Lung (tissue), 12 donors: ENCODE measurements around the gene ODAD2. TPM values are rescaled to one million over a fixed set of nuclear protein-coding genes. Genes with fewer than 3 reads are reported as not detected.
A peak's percentile ranks its signal among the peaks of the same experiment; 100 is the strongest.

Experiments used
- ATAC-seq: fragments of 200-7000 bp; cut with Tn5 transposase; one replicate; pipeline ENCODE4 v1.9.1; 2020; ENCODE audit warnings: moderate number of reproducible peaks; ENCODE audit not compliant: insufficient read depth, low FRiP score
- DNase-seq, 3 donors: peaks; one replicate each; pipeline ENCODE4 v3.0.0-alpha.2; 2013 to 2017
- H3K27ac ChIP-seq, 2 donors: one replicate each; pipeline ENCODE4 v1.5.1; 2013; ENCODE audit warnings: mild to moderate bottlenecking in 2 of 2, moderate library complexity in 2 of 2, control low read depth in 1 of 2, inconsistent platforms in 1 of 2, low read depth in 1 of 2, low read length in 1 of 2
- H3K27me3 ChIP-seq, 3 donors: one replicate each; pipeline ENCODE4 v1.5.1; 2013; ENCODE audit warnings: low read length in 2 of 3; ENCODE audit not compliant: control insufficient read depth in 3 of 3, insufficient read depth in 3 of 3
- H3K36me3 ChIP-seq, 4 donors: one replicate each; pipeline ENCODE4 v1.5.1; 2013; ENCODE audit warnings: low read length in 4 of 4, mild to moderate bottlenecking in 1 of 4, moderate library complexity in 1 of 4; ENCODE audit not compliant: control insufficient read depth in 4 of 4, insufficient read depth in 4 of 4
- H3K4me1 ChIP-seq, 5 donors: one replicate each; pipeline ENCODE4 v1.5.1; 2013; ENCODE audit warnings: low read length in 5 of 5, mild to moderate bottlenecking in 2 of 5, moderate library complexity in 1 of 5; ENCODE audit not compliant: control insufficient read depth in 5 of 5, insufficient read depth in 5 of 5
- H3K4me3 ChIP-seq: one replicate; pipeline ENCODE4 v1.5.1; 2013; ENCODE audit warnings: mild to moderate bottlenecking, control low read depth, moderate library complexity
- H3K9ac ChIP-seq, 2 donors: one replicate each; pipeline ENCODE4 v1.5.1; 2013; ENCODE audit warnings: low read length in 2 of 2, control low read depth in 1 of 2; ENCODE audit not compliant: insufficient read depth in 1 of 2
- H3K9me3 ChIP-seq, 4 donors: one replicate each; pipeline ENCODE4 v1.5.1; 2013; ENCODE audit warnings: low read length in 3 of 4, mild to moderate bottlenecking in 1 of 4, moderate library complexity in 1 of 4; ENCODE audit not compliant: control insufficient read depth in 4 of 4, insufficient read depth in 3 of 4
- WGBS, 2 donors: extraction: QIAGEN DNeasy Blood & Tissue Kit; methylation state at CpG; one replicate each; pipeline ENCODE4 v1.1.7; 2013; 5-methylcytosine and 5-hydroxymethylcytosine counted together
- polyA plus RNA-seq, 2 donors: library from polyadenylated mRNA; stranded (reverse); fragments of 200-250 nt; gene quantifications; one replicate each; pipeline ENCODE4 v1.2.1, GENCODE V29; 2013
- total RNA-seq, 2 donors: library from RNA; depleted of rRNA in 1 of 2; stranded (reverse); fragments of >200 nt in 1 of 2; gene quantifications; one replicate each; pipeline ENCODE4 v1.2.1, GENCODE V29; 2014 to 2021
- TF ChIP-seq, protein P1 (sequence below): IDR thresholded peaks from 2 replicates; pipeline ENCODE4 v1.5.1; 2012; ENCODE audit warnings: mild to moderate bottlenecking; ENCODE audit errors: control extremely low read depth, extremely low read depth
- donor health status: control.
- donor health status: control.
- donor health status: Bipolar disorder and iron deficiency.
- donor health status: healthy.
- donor health status: DM: yes; HTN: yes; CAD: no.

ODAD2 gene
- total and polyA plus RNA-seq, 4 donors: 1.8 to 16.6 (median 7.6) TPM

DNA sequence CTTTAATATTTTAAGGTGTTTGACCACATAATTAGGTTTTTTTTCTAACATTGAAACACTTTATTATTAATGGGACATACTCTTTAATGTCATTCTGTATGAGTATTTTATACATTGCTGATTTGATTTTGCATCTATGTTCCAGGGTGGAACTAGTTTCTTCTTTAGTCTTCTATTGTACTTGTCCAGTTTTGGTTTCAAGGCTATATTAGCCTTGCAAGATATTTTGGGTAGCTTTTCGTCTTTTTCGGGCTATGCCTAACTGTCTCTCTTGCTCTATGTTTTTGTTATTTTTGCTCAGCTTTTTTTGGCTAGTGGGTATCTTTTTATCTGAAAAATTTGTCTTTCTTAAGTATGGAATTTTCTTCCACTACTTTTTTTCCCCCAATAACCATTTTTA lies 214.6 kb downstream of the ODAD2 start:
- Histone ChIP-seq H3K4me3 (no peak overlapping the region), H3K27me3 (no peaks in the 10 kb centered on the region), H3K4me1 (peaks cover 0 to 2% (median 0%) of the 10 kb centered on the region in 5 donors), H3K36me3 (no peaks in the 10 kb centered on the region), H3K9me3 (peaks cover 0 to 6% (median 2%) of the 10 kb centered on the region in 4 donors), H3K27ac (no peak overlapping the region), H3K9ac (no peak overlapping the region)
- WGBS, 2 donors: 66 to 100% methylated on average over 2 of the region's 2 CpGs
- no peak for DNase-seq
- no peak for ATAC-seq
- TF ChIP-seq, protein P1, sequence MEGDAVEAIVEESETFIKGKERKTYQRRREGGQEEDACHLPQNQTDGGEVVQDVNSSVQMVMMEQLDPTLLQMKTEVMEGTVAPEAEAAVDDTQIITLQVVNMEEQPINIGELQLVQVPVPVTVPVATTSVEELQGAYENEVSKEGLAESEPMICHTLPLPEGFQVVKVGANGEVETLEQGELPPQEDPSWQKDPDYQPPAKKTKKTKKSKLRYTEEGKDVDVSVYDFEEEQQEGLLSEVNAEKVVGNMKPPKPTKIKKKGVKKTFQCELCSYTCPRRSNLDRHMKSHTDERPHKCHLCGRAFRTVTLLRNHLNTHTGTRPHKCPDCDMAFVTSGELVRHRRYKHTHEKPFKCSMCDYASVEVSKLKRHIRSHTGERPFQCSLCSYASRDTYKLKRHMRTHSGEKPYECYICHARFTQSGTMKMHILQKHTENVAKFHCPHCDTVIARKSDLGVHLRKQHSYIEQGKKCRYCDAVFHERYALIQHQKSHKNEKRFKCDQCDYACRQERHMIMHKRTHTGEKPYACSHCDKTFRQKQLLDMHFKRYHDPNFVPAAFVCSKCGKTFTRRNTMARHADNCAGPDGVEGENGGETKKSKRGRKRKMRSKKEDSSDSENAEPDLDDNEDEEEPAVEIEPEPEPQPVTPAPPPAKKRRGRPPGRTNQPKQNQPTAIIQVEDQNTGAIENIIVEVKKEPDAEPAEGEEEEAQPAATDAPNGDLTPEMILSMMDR: no peak

DNA sequence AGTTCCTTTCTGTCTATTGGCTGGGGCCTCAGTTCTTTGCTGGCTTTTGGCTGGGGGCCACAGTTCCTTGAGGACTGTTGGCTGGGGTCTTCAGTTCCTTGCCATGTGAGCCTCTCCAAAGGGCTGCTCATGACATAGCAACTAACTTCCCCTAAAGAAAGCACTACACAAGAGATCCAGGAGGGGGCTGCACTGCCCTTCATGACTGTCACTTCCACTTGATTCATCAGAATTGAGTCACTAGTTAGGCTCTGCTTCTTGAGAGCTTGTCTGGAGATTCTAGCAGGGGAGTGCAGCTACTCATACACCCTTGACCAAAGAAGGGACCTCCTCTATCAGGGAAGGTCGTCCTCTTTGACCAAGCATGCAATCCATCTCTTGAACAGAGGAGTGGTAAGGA lies 215.2 kb downstream of the ODAD2 start:
- Histone ChIP-seq H3K36me3 (no peaks in the 10 kb centered on the region), H3K9me3 (peaks cover 0 to 6% (median 2%) of the 10 kb centered on the region in 4 donors), H3K4me1 (peaks cover 0 to 2% (median 0%) of the 10 kb centered on the region in 5 donors), H3K27me3 (no peaks in the 10 kb centered on the region), H3K27ac (no peak overlapping the region), H3K4me3 (no peak overlapping the region), H3K9ac (no peak overlapping the region)
- 27 to 49% methylated on average over 1 of the region's 1 CpG for WGBS, 2 donors
- DNase-seq (peak in 1 of 3 donors; percentile 5), ATAC-seq (no peak)
- TF ChIP-seq, protein P1: no peak

DNA sequence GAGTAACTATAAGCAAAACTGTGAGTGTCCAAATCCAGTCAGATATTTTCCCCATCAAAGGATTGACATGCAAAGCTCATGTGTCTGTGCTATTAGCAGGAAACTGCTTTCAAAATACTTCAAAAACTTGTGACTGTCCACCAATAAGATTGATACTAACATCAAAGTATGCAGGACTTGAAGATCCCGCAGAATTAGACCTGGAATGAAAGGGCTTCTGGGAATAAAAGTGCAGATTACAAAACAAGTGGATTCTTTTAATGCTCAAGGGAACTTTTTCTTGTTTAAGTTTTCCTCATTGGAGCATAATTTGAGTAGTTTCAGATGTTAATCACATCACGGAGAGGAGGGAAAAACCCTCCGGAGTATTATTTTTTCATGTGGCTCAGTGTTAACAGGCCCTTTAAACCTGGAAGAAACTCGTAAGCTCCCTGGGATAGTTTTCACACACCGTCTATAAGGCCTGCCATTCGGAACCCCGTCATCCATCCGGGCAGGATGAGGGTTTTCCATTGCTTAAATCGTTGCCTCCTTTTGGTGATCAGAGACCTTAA lies 219.3 kb downstream of the ODAD2 start:
- DNase-seq: peak in 2 of 3 donors; percentile 11 to 38
- no peaks in the 10 kb centered on the region for H3K27me3 ChIP-seq
- peaks cover 0 to 4% (median 0%) of the 10 kb centered on the region in 5 donors for H3K4me1 ChIP-seq
- 60 to 71% methylated on average over 9 of the region's 9 CpGs for WGBS, 2 donors
- H3K9me3 ChIP-seq: peaks cover 0 to 6% (median 2%) of the 10 kb centered on the region in 4 donors
- TF ChIP-seq, protein P1: no peak
- peak overlapping the region in 1 of 2 donors; percentile 27 for H3K27ac ChIP-seq
- no peak overlapping the region for H3K9ac ChIP-seq
- no peak for ATAC-seq
- H3K4me3 ChIP-seq: no peak overlapping the region
- no peaks in the 10 kb centered on the region for H3K36me3 ChIP-seq

DNA sequence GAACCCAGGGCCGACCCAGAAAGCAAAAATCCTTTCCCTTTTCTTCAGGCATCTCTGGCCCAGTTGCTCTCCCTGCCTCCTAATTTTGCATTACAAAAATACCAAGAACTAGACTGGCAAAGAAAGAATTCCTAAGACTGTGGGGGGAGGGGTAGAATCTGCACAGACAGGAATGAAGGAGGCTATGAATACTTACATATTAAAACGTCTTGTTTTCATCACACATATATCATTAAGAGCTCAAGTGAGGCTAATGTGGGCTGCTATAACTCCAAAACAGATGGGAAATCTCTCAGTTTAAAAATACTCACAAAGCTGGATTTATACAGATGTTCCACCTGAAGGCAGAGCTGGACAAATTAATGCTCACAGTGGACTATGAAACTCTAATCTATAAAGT lies 224.0 kb downstream of the ODAD2 start:
- Histone ChIP-seq H3K27me3 (no peaks in the 10 kb centered on the region), H3K36me3 (no peaks in the 10 kb centered on the region), H3K27ac (no peak overlapping the region), H3K9ac (no peak overlapping the region), H3K4me3 (no peak overlapping the region), H3K4me1 (peaks cover 0 to 4% (median 0%) of the 10 kb centered on the region in 5 donors), H3K9me3 (no peaks in the 10 kb centered on the region)
- ATAC-seq (no peak), DNase-seq (no peak)
- TF ChIP-seq, protein P1: no peak
- WGBS, 2 donors: 47 to 64% methylated on average over 2 of the region's 2 CpGs
